MG63 (cell line): ENCODE results near the gene TMEM191B. TPM values are rescaled to one million over a fixed set of nuclear protein-coding genes. Genes with fewer than 3 reads are reported as not detected.
"Not testable (repeated sequence)": the region's sequence is repeated elsewhere in the genome, so short reads cannot be mapped to it uniquely, and the experiment has no call there.

Experiments
- DNase-seq: peaks from one replicate; pipeline ENCODE4 v3.0.0-alpha.2; 2020
- H3K27me3 ChIP-seq: fragments of 250-450 bp; sonication (Bioruptor Pico); 2 replicates; pipeline ENCODE4 v1.5.1; 2020; ENCODE audit warnings: mild to moderate bottlenecking, moderate library complexity
- H3K36me3 ChIP-seq: fragments of 250-450 bp; sonication (Bioruptor Pico); 2 replicates; pipeline ENCODE4 v1.5.1; 2020; ENCODE audit warnings: mild to moderate bottlenecking, moderate library complexity
- H3K4me3 ChIP-seq: fragments of 250-450 bp; sonication (Bioruptor Pico); 2 replicates; pipeline ENCODE4 v1.5.1; 2020; ENCODE audit warnings: mild to moderate bottlenecking, moderate library complexity
- H3K9me3 ChIP-seq: fragments of 250-450 bp; sonication (Bioruptor Pico); 2 replicates; pipeline ENCODE4 v1.5.1; 2020; ENCODE audit warnings: mild to moderate bottlenecking, moderate library complexity
- total RNA-seq: library from RNA; depleted of rRNA; stranded (reverse); fragments of >200 nt; shearing (Covaris generic); gene quantifications from 2 replicates; pipeline ENCODE4 v1.2.3, GENCODE V29; 2014; ENCODE audit warnings: low replicate concordance

TMEM191B gene
- total RNA-seq, 1 experiment from 2014 or later = not detected

DNA sequence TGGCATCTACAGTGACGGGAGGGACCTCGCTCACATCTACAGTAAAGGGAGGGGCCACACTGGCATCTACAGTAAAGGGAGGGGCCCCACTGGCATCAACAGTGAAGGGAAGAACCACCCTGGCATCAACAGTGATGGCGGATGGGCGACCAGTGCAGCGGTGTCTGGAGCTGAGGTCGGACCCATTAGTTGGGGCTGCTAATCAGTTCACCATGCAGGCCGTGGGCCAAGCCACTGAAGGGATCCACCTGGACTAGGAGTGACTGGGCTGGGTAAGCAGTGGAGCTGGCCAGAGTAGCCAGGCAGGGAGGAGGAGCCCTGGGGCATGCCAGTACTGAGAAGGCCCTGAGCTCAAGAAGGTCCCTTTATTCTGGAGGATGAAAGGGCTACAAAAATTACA is 23.4 kb downstream of the TMEM191B start:
- H3K9me3 ChIP-seq, H3K27me3 ChIP-seq, DNase-seq: not testable (repeated sequence)

DNA sequence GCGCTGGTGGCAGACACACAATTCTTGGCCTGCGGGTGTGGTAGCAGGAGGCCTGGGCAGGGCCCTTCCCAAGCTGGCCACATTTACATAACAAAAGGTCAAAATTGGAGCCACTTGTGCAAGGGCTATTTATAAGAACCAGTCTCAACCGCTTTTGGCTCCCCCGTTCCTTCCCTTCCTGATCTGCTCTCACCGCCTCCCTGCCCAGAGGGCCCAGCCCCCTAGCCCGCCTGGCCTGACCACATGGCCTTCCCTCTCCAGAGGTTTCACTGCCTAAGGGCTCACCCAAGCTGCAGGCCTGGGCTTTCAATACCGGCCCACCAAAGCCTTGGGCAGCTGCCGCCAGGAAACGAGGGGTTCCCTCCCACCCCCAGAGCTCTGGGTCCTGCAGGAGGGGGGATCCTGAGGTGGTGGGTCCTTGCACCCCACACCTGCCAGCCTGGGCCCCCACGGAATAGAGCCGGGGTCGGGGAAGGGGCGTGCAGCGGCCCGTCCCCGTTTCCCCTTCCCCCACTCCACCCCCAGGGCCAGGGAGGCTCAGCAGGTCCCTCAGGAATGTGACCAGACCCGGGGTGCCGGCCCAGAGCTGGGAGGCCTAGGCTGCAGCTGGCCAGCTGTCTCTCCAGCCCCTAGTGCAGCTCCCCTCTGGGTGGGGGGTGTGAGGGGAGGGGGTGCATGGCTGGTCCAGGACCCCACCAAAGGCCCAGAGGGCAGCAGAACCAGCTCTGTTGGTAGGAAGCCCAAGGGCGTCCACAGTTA is 25.4 kb downstream of the TMEM191B start:
- not testable (repeated sequence) for H3K4me3 ChIP-seq, H3K36me3 ChIP-seq, H3K9me3 ChIP-seq, DNase-seq, H3K27me3 ChIP-seq

More for the DNA sequence above, 23.4 kb downstream of the TMEM191B start:
- not testable (repeated sequence) for H3K4me3 ChIP-seq, H3K36me3 ChIP-seq

DNA sequence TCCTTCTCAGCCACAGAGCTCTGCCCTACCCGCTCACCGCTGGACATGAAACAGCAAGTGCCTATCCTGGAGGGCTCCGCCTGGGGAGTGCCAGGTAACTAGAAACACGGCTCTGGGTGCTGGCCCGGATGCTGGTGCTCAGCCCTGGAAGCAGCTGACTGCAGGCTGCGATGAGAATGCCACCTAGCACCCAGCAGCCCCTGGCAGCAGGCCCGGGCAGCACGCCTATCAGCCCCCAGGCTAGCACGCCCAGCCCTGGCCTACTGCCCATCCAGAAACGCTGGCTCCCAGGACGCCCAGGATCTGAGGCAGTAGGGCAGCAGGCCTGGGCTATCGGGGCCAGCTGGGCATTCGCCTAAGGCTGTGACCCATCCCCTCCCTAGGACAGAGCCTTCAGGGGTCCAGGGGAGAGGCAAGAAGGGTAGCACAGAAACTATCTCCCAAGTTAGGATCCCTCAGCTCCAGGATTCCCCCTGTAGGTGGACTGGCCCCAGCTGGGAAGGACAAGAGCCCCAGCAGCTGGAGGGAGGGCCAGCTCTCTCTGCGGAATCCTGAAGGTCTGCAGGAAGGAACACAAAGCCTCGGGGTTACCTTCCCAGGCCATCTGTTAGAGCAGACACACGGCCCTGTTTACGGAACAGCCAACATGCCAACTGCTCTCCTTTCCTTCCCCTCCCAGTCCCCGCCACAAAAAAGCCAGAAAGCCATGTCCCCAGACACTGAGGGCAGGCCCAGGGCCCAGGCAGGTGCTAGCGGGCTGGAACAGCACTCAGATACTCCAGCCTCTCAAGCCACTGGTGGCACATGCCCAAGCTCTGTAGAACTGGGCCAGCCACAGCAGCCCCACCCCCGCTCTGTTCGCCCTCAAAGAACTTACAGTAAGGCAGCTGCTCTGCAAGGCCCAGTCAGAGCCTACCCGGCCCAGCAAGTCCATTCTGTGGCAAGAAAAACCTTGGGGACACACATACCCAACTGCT is 27.0 kb downstream of the TMEM191B start:
- H3K4me3 ChIP-seq, H3K27me3 ChIP-seq, H3K9me3 ChIP-seq, H3K36me3 ChIP-seq: not testable (repeated sequence)
- peak; percentile 28 for DNase-seq

DNA sequence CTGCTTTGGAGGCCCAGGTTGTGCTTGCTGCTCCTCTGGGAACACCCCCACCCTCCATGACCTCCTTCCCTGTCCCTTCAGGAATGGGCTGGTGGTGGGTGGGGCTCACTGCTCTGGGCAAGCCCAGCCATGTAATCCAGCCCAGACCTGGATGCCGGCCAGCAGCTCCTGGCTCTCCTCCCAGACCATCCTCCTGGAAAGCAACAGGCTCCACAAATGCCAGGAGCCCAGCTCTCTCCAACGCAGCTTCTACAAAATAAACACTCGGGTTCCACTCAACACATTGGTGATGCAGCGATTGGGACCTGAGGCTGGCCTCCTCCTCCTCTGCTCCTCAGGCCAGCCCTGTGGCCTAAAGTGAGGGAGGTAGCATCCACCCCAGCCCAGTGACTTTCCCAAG is 30.9 kb downstream of the TMEM191B start:
- not testable (repeated sequence) for DNase-seq, H3K4me3 ChIP-seq, H3K9me3 ChIP-seq, H3K27me3 ChIP-seq, H3K36me3 ChIP-seq

DNA sequence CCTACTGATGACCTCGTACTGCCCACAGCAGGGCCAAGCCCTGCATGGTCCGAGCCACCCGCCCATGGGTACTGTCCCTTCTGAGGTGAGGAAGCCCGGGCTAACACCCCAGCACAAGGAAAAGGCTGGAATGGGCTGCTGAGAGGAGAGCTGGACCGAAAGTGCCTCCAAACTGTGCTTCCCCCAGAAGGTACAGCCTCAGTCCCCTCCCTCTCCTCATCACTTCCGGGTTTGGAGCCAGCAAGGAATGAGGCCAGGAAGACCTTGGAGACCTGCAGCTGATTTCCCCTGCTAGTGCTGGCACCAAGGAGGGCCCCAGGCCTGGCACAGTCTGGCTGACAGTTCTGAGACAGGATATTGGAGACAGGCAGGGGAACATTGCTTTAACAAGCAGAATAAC is 31.3 kb downstream of the TMEM191B start:
- peak; percentile 3 for DNase-seq
- H3K36me3 ChIP-seq, H3K27me3 ChIP-seq, H3K9me3 ChIP-seq, H3K4me3 ChIP-seq: not testable (repeated sequence)

DNA sequence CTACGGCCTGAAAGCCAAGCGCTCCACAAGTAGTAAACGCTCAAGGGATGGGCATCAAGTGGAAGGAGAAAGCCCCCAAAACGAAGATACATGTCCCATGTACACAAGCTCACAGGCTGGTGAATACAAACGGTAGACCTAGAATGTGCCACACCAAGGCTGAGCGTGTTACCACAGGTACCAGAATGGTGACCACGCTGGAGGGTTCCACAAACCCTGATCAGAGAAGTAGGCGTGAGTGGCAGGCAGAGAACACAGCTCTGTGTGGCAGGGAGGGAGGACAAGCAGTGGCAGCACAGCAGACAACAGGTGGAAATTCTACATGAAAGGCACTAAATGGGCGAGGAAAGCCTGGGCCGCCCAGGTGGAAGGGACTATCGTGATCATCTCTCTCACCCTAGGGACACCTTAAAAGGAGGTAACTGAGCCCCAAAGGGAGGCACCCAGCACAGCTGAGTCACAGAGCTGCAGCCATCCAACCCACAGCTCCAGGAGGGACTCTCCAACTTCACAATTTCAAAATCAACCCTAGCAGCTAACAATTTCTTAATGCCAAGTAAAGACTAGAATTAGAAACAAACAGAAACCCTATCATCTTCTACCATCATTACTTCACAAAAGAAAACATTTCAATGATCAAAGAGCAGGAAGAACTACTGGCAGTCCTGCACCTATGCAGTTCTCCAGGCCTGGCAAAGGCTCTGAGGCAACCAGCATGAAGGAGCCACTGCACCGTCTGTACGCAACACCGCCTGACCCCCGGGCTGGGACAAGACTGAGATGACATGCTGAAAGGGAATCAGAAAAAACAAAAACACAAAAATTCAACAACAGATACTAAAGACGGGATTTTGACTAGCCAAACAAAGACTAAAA is 32.7 kb downstream of the TMEM191B start:
- not testable (repeated sequence) for H3K9me3 ChIP-seq, DNase-seq, H3K27me3 ChIP-seq, H3K4me3 ChIP-seq, H3K36me3 ChIP-seq

- DNase-seq, H3K9me3 ChIP-seq, H3K27me3 ChIP-seq, H3K4me3 ChIP-seq, H3K36me3 ChIP-seq: not testable (repeated sequence)
Observed at GRCh38 chr22:18570509-18571246, 43.1 kb downstream of the TMEM191B start.

DNA sequence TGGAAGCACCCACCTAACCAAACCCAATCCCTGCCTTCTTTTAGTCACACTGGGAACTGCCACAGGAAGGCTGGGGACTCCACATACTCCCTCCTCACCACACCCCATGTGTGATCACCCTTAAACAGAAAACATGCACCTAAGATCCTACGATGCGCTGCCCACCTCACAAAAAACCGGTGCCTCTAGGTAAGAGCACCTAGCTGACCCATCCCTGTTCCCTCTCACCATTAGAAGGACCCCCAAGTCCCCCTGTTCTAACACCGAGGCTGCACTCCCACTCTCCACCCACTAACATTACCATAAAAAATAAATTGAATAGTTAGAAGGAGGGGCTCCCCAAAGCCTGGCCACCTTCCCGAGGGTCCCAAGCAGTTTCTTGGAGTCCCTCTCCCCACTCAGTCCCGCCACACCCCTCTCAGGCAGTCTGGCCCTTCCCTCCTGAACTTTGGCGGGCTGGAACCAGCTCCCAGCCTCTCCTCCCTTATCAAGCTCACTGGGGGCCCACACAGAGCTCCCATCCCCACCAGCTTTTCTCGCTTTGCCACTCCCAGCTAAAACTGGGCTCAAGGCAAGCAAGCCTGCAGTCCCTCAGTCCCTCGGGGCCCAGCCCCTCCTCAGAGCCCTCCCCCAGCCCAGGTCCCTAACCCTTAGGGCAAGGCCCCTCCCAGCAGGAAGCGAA is 46.0 kb downstream of the TMEM191B start:
- not testable (repeated sequence) for H3K4me3 ChIP-seq, DNase-seq, H3K27me3 ChIP-seq, H3K9me3 ChIP-seq, H3K36me3 ChIP-seq

DNA sequence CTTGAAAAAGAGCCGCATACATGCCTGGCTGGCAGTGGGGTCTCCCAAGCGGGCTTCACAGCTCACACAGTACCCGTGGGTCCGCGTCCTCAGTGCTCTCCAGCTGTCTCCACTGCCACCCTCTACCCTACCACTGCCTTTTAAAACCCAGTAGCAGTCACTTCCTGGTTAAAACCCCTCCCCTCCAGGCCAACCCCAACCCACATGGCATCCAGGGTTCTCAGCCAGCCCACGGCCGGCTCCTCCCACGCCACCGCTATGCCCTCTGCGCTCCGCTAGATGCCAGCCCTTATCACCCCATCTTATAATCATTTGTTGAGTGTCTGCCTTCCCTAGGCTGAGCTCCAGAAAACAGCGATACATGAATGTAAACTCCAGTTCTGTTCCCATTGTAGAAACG is 47.0 kb downstream of the TMEM191B start:
- H3K36me3 ChIP-seq, H3K27me3 ChIP-seq, H3K4me3 ChIP-seq, H3K9me3 ChIP-seq, DNase-seq: not testable (repeated sequence)

DNA sequence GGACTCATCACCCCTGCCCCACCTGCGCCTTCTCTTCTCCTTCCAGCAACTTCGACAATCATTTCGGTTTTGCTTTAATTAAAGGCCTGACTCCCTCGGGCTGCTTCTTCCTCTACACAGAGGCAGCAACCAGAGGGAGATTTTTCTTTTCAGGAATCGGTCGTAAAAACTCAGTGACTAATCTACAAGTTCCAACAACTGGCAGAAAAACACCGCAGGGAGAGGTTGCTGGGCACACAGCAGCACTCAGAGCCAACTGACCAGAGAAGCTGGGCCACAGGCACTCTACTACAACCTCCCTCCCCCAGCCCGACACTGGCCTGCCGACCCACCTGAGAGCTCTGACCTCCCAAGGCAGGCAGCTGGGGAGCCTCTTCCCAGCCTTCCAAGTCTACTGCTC is 48.1 kb downstream of the TMEM191B start:
- H3K36me3 ChIP-seq, H3K4me3 ChIP-seq, DNase-seq, H3K27me3 ChIP-seq, H3K9me3 ChIP-seq: not testable (repeated sequence)

DNA sequence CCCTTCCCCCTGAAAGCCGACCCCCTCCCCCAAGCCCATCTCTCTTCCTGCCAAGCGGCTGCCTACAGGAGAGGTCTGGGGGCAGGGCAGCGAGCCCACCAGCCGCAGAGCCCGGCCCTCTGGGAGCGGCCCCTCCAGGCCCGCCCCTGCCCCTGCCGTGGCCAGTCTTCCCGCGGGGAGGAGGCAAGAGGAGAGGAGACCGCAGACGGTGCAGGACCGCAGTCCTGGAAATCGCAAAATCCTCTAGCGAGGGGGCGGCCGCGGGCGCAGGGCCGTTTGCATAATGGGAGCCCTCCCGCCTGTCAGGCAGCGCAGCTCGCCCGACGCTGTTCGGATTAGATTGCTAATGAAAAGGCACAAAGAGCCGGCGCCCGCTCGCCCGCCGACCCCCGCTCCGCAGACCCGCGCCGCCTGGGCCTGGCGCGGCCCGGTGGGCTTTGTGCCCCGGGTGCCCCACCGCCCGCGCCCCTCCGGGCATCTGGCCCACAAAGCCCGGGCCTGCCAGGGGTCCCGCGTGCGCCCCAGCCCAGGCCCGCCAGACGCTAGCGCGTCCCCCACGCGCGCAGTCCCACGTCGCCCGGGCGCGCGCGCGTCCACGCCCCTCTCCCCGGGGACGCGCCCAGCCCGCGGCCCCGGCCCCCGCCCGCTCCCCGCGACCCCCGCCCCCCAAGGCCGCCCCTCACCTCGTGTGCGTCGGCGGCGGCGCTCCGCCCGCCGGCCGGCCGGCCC is 49.7 kb downstream of the TMEM191B start:
- not testable (repeated sequence) for DNase-seq, H3K9me3 ChIP-seq, H3K36me3 ChIP-seq, H3K27me3 ChIP-seq
- H3K4me3 ChIP-seq = peak overlapping the region; percentile 51

DNA sequence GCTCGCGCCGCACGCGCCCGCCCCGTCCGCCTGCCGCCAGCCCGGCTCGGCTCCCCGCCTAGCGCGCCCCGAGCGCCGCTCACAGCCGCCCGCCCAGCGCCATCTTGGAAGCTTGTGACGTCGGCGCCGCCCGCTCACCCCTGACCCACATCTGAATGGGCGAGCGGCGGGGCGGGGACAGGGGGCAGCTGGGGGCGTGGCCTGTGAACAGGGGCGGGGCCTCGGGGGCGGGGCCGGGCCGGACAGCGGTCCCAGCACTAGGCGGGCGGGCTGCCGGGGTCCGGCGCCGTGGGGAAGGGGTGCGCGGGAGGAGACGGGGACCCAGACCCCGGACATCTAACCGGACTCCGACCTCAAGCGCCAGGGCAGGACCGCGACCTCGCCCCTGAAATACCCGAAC is 50.2 kb downstream of the TMEM191B start:
- not testable (repeated sequence) for H3K4me3 ChIP-seq, H3K9me3 ChIP-seq, H3K27me3 ChIP-seq, H3K36me3 ChIP-seq
- peak; percentile 47 for DNase-seq
